ENCODE measurements around the gene TREX2.

- TF ChIP-seq CTCF (IDR thresholded peaks at IDR 0.05) (no peak), POLR2A (IDR thresholded peaks at IDR 0.05) (no peak)
Measured at GRCh38 chrX:153491351-153491914, 45.6 kb upstream of the TREX2 start.
